ENCODE measurements around the gene GRAMD1B.
"Not testable (repeated sequence)": the region's sequence is repeated elsewhere in the genome, so short reads cannot be mapped to it uniquely, and the experiment has no call there.

The GRAMD1B gene

GRCh38 chr11:123513309-123513708 lies 83.2 kb downstream of the GRAMD1B start:
- not testable (repeated sequence) for DNase-seq

- no peak for DNase-seq
Measured at GRCh38 chr11:123516238-123516637, 86.2 kb downstream of the GRAMD1B start.

GRCh38 chr11:123517559-123518364 lies 87.7 kb downstream of the GRAMD1B start:
- no peak for DNase-seq

- DNase-seq = no peak
Measured at GRCh38 chr11:123518496-123519054, 88.5 kb downstream of the GRAMD1B start.

- DNase-seq = no peak
Measured at GRCh38 chr11:123519055-123519796, 89.2 kb downstream of the GRAMD1B start.

- no peak for DNase-seq
Measured at GRCh38 chr11:123519797-123520193, 89.7 kb downstream of the GRAMD1B start.

- not testable (repeated sequence) for DNase-seq
Measured at GRCh38 chr11:123520476-123520875, 90.4 kb downstream of the GRAMD1B start.

GRCh38 chr11:123521001-123521400 lies 90.9 kb downstream of the GRAMD1B start:
- no peak for DNase-seq

- no peak for DNase-seq
Measured at GRCh38 chr11:123521930-123522329, 91.9 kb downstream of the GRAMD1B start.

- DNase-seq = no peak
Measured at GRCh38 chr11:123523539-123523938, 93.5 kb downstream of the GRAMD1B start.

- no peak for DNase-seq
Measured at GRCh38 chr11:123525097-123525496, 95.0 kb downstream of the GRAMD1B start.

- no peak for DNase-seq
Measured at GRCh38 chr11:123525511-123525918, 95.4 kb downstream of the GRAMD1B start.

GRCh38 chr11:123526027-123526805 lies 96.1 kb downstream of the GRAMD1B start:
- DNase-seq = no peak

- DNase-seq = no peak
Measured at GRCh38 chr11:123526918-123527317, 96.8 kb downstream of the GRAMD1B start.

- no peak for DNase-seq
Measured at GRCh38 chr11:123527526-123527925, 97.5 kb downstream of the GRAMD1B start.

- no peak for DNase-seq
Measured at GRCh38 chr11:123527947-123528346, 97.9 kb downstream of the GRAMD1B start.

GRCh38 chr11:123531325-123531724 lies 101.3 kb downstream of the GRAMD1B start:
- no peak for DNase-seq

GRCh38 chr11:123532131-123532530 lies 102.1 kb downstream of the GRAMD1B start:
- no peak for DNase-seq

- no peak for DNase-seq
Measured at GRCh38 chr11:123535401-123535800, 105.3 kb downstream of the GRAMD1B start.

- no peak for DNase-seq
Measured at GRCh38 chr11:123536690-123537437, 106.8 kb downstream of the GRAMD1B start.

- DNase-seq = no peak
Measured at GRCh38 chr11:123537726-123538125, 107.7 kb downstream of the GRAMD1B start.

- no peak for DNase-seq
Measured at GRCh38 chr11:123543797-123544196, 113.7 kb downstream of the GRAMD1B start.

Data from SHP77 treated with DMSO at 0.1 percent for 48 hours (cell line).